GM12874 (cell line): ENCODE data around the gene TRPM7.

Experiments
- TF ChIP-seq, protein P1 (sequence below): IDR thresholded peaks from 2 replicates; pipeline ENCODE4 v1.5.1; 2011; ENCODE audit warnings: low read depth, mild to moderate bottlenecking, control low read depth, low read length, moderate library complexity; ENCODE audit not compliant: insufficient read depth

Gene TRPM7

DNA sequence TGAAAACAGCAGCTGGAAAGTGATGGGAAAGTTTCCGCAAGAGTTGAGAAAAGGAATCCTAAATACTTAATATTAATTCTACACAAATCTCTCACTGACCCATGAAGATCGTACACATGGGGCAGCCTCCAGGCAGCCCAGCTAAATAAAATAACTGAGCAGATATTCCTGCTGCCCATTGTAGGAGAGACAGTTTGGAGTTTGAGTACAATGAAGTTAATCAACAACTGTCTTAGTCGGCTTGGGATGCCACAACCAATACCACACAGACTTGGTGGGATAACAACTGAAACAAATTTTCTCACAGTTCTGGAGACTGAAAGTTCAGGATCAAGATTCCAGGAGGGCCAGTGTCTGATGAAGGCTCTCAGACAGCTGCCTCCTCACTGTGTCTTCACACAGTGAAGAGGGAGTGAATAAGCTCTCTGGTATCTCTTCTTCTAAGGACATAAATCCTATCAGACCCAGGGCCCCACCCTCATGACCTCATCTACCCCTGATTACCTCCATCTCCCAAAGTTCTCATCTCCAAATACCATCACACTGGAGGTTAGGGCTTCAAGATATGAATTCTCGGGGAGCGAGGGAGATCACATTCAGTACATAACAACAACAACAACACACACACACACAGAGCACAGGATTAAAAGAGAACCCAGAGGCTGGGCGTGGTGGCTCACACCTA is 9.7 kb downstream of the TRPM7 start:
- TF ChIP-seq, protein P1, sequence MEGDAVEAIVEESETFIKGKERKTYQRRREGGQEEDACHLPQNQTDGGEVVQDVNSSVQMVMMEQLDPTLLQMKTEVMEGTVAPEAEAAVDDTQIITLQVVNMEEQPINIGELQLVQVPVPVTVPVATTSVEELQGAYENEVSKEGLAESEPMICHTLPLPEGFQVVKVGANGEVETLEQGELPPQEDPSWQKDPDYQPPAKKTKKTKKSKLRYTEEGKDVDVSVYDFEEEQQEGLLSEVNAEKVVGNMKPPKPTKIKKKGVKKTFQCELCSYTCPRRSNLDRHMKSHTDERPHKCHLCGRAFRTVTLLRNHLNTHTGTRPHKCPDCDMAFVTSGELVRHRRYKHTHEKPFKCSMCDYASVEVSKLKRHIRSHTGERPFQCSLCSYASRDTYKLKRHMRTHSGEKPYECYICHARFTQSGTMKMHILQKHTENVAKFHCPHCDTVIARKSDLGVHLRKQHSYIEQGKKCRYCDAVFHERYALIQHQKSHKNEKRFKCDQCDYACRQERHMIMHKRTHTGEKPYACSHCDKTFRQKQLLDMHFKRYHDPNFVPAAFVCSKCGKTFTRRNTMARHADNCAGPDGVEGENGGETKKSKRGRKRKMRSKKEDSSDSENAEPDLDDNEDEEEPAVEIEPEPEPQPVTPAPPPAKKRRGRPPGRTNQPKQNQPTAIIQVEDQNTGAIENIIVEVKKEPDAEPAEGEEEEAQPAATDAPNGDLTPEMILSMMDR = no peak

DNA sequence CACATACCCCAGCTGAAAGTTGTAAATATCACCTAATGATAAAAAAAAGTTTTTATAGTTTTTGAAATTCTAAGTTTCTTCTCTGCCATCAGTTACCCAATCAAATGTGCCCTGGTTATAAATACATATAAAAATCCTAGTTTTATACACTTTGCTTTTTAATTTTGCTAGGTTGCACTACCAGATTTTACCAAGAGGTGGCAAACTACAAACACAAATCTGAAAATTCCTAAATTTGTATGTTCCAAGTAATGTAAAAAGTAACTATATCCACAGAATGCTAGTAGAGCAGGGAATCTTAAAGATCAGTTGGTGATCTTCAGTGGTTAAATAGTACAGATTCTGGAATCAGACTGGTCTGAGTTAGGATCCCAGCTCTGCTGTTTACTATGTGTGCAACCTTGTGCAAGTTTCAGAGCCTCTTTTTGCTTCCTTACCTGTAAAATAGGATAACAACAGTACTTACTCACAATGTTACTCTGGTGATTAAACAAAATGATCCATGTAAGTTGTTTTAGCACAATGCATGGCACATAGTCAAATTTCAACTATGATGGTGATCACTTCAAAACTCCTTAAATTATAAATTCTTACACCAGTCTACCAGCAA is 11.0 kb downstream of the TRPM7 start:
- TF ChIP-seq, protein P1 = peak; percentile 40; the same call in 1 of the 2 replicates

DNA sequence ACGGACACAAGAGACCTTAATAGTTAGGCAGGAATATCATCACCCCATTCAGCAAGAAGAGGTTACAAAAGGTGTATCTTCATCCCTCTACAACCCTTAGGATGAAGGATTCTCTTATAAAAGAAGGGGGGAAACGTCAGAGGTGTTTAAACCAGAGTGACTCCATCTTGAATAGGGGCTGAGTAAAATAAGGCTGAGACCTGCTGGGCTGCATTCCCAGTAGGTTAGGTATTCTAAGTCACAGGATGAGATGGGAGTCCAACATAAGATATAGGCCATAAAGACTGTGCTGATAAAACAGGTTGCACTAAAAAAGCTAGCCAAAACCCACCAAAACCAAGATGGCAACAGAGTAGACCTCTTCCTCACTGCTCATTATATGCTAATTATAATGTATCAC is 16.5 kb downstream of the TRPM7 start:
- TF ChIP-seq, protein P1 = no peak

DNA sequence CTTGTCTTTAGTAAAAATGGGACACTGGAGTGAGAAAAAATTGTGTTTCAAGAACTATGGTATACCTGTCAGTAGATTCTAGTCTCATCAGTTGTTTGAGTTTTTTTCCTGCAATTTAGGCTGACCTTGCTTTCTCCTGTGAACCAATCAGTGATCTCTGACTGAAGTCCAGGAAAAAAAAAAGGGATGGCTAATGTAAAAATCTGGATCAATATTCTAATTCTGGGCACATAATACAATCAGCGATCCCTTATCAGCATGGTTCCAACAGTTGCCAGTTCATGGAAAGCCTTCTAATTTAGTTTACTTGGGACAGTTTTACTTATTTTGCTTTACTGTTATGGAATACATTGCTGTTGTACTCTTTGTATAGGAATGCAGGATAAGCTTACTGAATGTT is 17.0 kb downstream of the TRPM7 start:
- TF ChIP-seq, protein P1 = no peak

DNA sequence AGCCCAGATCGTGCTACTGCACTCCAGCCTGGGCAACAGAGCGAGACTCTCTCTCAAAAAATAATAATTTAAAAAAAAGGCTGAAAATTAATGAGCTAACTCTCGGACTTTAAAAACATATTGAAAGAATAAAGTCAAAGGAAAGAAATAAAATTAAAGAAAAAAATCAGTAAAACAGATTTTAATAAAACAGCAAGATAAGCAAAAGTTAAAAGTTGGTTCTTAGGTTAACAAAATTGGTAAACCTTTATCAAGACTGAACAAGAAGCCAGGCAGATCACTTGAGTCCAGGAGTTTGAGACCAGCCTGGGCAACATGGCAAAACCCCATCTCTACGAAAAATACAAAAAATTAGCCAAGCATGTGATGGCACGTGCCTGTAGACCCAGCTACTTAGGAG is 20.7 kb downstream of the TRPM7 start:
- TF ChIP-seq, protein P1 = no peak

DNA sequence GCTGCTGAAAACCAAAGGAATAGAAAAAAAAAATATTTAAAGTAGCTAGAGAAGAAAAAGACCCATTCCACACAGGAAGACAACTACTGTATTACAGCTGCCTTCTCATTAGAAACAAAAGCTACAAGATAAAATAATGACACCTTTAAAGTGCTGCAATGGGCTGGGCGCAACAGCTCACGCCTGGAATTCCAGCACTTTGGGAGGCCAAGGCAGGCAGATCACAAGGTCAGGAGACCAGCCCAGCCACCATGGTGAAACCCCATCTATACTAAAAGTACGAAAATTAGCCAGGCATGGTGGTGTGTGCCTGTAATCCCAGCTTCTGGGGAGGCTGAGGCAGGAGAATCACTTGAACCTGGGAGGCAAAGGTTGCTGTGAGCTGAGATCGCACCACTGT is 31.0 kb downstream of the TRPM7 start:
- TF ChIP-seq, protein P1 = no peak

DNA sequence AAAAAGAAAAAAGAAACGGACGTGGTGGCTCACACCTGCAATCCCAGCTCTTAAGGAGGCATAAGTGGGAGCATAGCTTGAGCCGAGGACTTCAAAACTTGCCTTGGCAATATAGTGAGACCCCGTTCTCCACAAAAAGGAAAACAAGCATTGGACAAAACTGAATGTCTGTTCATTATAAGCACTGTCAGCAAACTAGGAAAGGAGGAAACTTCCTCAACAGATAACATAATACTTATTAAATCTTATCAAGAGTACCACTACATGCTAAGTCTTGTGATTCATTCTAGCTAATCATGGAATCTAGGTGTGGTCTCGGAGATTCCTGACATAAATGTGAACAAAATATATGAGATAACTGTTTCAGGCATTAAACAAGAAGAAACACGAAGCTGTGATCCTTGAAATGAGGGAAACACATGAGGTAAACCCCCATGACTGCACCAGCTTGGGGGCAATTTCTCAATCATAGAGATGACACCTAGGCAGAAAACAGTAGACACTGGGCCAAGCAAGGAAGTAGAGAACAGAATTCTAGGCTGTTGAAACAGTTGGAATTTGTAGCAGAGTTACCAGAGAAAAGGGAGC is 33.3 kb downstream of the TRPM7 start:
- TF ChIP-seq, protein P1 = no peak
